Erythroblast (primary cell): Measurements from ENCODE around the gene QPRT.

Source experiments
- GATA1 ChIP-seq: IDR thresholded peaks from 2 replicates; pipeline ENCODE4 v1.6.1; 2011; ENCODE audit warnings: low read depth, mild to moderate bottlenecking, control low read depth, low read length, moderate library complexity
- POLR2A ChIP-seq: IDR thresholded peaks from 2 replicates; pipeline ENCODE4 v1.6.1; 2011; ENCODE audit warnings: mild to moderate bottlenecking, low read length

- TF ChIP-seq POLR2A = no peak
- TF ChIP-seq GATA1 = no peak
Observed at GRCh38 chr16:29745121-29745852, 66.3 kb downstream of the QPRT start.
